Measurements from ENCODE around the gene PLPP3.

- TF ChIP-seq CTCF (IDR thresholded peaks at IDR 0.05; ENCODE audit: low read length) (no peak), EZH2 (IDR thresholded peaks at IDR 0.05; ENCODE audit: borderline replicate concordance, low read length) (no peak)
Measured at GRCh38 chr1:56489695-56490094, 89.7 kb downstream of the PLPP3 start.
